ENCODE results near the gene NTM. TPM values are rescaled to one million over a fixed set of nuclear protein-coding genes. Genes with fewer than 3 reads are reported as not detected.

The NTM gene
- total RNA-seq, 1 experiment from 2014 or later, result 16.4 TPM

DNA sequence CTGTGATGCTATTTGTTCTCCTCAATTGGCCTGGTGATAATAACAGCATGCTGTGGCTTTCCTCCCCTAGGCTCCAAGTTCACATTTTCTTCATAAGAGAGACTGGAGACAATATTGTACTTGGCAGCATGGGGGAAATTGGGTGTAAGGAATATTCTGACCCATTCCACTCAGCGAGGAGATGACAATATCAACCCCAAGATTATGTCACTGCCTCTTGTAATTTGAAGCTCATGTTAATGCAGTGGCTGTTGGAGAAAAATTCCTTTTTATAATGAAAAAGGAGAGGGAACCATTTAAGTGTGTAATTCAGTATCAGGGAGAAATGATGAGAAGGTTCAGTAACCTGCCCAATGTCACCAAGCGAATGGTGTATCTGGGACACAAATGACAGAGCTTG lies 665.8 kb downstream of the NTM start:
- CTCF ChIA-PET, result interaction anchor here (1.3 to 1.4 kb wide), 2 partner anchors 14 to 64 kb away, joined by 4 to 6 read pairs; no protein-coding TSS in a partner anchor
- Mint-ChIP-seq H3K27ac (no peak overlapping the region), H3K36me3 (peaks cover 11% of the 10 kb centered on the region), H3K4me1 (peaks cover 35% of the 10 kb centered on the region), H3K9me3 (peaks cover 23% of the 10 kb centered on the region), H3K27me3 (ENCODE audit: low read depth) (no peaks in the 10 kb centered on the region; the same call in 1 of the 2 replicates), H3K4me3 (no peak overlapping the region)
- POLR2A ChIA-PET, result no interaction called here
- ATAC-seq, result no peak
- DNase-seq (ENCODE audit: low spot score), result no peak
- TF ChIP-seq ZNF512 (CRISPR knock-in tag; IDR thresholded peaks at IDR 0.05; ENCODE audit: borderline replicate concordance) (no peak), STAT6 (CRISPR knock-in tag; conservative IDR thresholded peaks at IDR 0.05; ENCODE audit: low read depth) (no peak), ESRRA (CRISPR knock-in tag; IDR thresholded peaks at IDR 0.05; ENCODE audit: borderline replicate concordance) (no peak), TEAD4 (CRISPR knock-in tag; IDR thresholded peaks at IDR 0.05) (no peak), CREB1 (CRISPR knock-in tag; IDR thresholded peaks at IDR 0.05) (no peak), EMX1 (CRISPR knock-in tag; IDR thresholded peaks at IDR 0.05) (no peak), CBFB (CRISPR knock-in tag; IDR thresholded peaks at IDR 0.05; ENCODE audit: low read depth) (no peak), TCF7 (CRISPR knock-in tag; IDR thresholded peaks at IDR 0.05; ENCODE audit: low read depth) (no peak), NR1H2 (CRISPR knock-in tag; IDR thresholded peaks at IDR 0.05) (no peak), HMGA2 (CRISPR knock-in tag; IDR thresholded peaks at IDR 0.05) (no peak), KAT7 (CRISPR knock-in tag; IDR thresholded peaks at IDR 0.05; ENCODE audit: borderline replicate concordance) (no peak)
- TF ChIP-seq, protein P1, sequence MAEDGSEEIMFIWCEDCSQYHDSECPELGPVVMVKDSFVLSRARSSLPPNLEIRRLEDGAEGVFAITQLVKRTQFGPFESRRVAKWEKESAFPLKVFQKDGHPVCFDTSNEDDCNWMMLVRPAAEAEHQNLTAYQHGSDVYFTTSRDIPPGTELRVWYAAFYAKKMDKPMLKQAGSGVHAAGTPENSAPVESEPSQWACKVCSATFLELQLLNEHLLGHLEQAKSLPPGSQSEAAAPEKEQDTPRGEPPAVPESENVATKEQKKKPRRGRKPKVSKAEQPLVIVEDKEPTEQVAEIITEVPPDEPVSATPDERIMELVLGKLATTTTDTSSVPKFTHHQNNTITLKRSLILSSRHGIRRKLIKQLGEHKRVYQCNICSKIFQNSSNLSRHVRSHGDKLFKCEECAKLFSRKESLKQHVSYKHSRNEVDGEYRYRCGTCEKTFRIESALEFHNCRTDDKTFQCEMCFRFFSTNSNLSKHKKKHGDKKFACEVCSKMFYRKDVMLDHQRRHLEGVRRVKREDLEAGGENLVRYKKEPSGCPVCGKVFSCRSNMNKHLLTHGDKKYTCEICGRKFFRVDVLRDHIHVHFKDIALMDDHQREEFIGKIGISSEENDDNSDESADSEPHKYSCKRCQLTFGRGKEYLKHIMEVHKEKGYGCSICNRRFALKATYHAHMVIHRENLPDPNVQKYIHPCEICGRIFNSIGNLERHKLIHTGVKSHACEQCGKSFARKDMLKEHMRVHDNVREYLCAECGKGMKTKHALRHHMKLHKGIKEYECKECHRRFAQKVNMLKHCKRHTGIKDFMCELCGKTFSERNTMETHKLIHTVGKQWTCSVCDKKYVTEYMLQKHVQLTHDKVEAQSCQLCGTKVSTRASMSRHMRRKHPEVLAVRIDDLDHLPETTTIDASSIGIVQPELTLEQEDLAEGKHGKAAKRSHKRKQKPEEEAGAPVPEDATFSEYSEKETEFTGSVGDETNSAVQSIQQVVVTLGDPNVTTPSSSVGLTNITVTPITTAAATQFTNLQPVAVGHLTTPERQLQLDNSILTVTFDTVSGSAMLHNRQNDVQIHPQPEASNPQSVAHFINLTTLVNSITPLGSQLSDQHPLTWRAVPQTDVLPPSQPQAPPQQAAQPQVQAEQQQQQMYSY (CRISPR knock-in tag; IDR thresholded peaks at IDR 0.05), result no peak
- TF ChIP-seq, protein P2, sequence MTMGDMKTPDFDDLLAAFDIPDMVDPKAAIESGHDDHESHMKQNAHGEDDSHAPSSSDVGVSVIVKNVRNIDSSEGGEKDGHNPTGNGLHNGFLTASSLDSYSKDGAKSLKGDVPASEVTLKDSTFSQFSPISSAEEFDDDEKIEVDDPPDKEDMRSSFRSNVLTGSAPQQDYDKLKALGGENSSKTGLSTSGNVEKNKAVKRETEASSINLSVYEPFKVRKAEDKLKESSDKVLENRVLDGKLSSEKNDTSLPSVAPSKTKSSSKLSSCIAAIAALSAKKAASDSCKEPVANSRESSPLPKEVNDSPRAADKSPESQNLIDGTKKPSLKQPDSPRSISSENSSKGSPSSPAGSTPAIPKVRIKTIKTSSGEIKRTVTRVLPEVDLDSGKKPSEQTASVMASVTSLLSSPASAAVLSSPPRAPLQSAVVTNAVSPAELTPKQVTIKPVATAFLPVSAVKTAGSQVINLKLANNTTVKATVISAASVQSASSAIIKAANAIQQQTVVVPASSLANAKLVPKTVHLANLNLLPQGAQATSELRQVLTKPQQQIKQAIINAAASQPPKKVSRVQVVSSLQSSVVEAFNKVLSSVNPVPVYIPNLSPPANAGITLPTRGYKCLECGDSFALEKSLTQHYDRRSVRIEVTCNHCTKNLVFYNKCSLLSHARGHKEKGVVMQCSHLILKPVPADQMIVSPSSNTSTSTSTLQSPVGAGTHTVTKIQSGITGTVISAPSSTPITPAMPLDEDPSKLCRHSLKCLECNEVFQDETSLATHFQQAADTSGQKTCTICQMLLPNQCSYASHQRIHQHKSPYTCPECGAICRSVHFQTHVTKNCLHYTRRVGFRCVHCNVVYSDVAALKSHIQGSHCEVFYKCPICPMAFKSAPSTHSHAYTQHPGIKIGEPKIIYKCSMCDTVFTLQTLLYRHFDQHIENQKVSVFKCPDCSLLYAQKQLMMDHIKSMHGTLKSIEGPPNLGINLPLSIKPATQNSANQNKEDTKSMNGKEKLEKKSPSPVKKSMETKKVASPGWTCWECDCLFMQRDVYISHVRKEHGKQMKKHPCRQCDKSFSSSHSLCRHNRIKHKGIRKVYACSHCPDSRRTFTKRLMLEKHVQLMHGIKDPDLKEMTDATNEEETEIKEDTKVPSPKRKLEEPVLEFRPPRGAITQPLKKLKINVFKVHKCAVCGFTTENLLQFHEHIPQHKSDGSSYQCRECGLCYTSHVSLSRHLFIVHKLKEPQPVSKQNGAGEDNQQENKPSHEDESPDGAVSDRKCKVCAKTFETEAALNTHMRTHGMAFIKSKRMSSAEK (CRISPR knock-in tag; IDR thresholded peaks at IDR 0.05; ENCODE audit: borderline replicate concordance), result no peak
- TF ChIP-seq, protein P3, sequence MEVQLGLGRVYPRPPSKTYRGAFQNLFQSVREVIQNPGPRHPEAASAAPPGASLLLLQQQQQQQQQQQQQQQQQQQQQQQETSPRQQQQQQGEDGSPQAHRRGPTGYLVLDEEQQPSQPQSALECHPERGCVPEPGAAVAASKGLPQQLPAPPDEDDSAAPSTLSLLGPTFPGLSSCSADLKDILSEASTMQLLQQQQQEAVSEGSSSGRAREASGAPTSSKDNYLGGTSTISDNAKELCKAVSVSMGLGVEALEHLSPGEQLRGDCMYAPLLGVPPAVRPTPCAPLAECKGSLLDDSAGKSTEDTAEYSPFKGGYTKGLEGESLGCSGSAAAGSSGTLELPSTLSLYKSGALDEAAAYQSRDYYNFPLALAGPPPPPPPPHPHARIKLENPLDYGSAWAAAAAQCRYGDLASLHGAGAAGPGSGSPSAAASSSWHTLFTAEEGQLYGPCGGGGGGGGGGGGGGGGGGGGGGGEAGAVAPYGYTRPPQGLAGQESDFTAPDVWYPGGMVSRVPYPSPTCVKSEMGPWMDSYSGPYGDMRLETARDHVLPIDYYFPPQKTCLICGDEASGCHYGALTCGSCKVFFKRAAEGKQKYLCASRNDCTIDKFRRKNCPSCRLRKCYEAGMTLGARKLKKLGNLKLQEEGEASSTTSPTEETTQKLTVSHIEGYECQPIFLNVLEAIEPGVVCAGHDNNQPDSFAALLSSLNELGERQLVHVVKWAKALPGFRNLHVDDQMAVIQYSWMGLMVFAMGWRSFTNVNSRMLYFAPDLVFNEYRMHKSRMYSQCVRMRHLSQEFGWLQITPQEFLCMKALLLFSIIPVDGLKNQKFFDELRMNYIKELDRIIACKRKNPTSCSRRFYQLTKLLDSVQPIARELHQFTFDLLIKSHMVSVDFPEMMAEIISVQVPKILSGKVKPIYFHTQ (CRISPR knock-in tag; IDR thresholded peaks at IDR 0.05), result no peak
- TF ChIP-seq, protein P4, sequence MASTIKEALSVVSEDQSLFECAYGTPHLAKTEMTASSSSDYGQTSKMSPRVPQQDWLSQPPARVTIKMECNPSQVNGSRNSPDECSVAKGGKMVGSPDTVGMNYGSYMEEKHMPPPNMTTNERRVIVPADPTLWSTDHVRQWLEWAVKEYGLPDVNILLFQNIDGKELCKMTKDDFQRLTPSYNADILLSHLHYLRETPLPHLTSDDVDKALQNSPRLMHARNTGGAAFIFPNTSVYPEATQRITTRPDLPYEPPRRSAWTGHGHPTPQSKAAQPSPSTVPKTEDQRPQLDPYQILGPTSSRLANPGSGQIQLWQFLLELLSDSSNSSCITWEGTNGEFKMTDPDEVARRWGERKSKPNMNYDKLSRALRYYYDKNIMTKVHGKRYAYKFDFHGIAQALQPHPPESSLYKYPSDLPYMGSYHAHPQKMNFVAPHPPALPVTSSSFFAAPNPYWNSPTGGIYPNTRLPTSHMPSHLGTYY (CRISPR knock-in tag; IDR thresholded peaks at IDR 0.05), result no peak
- TF ChIP-seq, protein P5, sequence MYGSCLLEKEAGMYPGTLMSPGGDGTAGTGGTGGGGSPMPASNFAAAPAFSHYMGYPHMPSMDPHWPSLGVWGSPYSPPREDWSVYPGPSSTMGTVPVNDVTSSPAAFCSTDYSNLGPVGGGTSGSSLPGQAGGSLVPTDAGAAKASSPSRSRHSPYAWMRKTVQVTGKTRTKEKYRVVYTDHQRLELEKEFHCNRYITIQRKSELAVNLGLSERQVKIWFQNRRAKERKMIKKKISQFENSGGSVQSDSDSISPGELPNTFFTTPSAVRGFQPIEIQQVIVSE (CRISPR knock-in tag; IDR thresholded peaks at IDR 0.05; ENCODE audit: borderline replicate concordance), result no peak
